GM18517 (cell line): ENCODE data around the gene GDF10.

ENCODE experiments used
- ATAC-seq: cut with Tn5 transposase; IDR thresholded peaks from one replicate; pipeline ENCODE4 v1.9.1; 2021; ENCODE audit warnings: mild to moderate bottlenecking, moderate library complexity; ENCODE audit not compliant: unreplicated experiment

Gene GDF10

DNA sequence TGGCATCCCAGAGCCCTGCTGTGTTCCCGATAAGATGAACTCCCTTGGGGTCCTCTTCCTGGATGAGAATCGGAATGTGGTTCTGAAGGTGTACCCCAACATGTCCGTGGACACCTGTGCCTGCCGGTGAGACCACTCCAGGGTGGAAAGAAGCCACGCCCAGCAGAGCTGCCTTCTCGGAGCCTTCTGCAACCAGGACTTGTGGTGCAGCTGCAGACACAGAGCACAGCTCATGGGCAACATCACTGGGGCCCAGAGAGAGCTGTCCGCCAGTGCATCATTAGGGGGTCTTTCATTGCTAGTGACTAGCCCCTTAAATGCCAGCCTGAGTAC is 12.6 kb downstream of the GDF10 start:
- no peak for ATAC-seq

DNA sequence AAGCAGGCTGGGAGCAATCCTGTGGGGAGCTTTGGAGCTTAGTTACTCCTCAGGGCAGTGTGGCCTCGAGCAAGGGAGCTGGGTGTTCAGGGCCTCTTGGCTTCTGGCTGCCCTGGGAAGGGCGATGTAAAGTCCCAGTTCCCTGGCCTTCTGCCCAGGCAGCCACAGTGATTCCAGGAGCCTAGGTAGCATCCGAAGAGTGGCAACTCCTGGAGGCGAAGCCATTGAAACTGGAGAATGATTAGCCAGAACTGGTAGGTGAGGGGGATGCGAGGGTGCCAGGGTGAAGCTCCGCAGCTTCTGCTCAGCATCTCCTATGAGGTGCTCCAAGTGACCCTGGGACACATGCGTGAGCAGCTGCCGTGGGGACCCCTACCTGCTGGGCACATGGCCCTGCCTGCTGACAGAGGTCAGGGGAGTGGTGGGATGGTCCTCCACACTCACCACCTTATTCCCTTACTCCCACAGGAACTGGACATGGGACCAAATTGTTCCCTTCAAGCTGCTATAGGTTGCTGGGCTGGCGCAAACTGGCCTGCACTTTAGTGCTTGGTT is 14.5 kb downstream of the GDF10 start:
- ATAC-seq = no peak

DNA sequence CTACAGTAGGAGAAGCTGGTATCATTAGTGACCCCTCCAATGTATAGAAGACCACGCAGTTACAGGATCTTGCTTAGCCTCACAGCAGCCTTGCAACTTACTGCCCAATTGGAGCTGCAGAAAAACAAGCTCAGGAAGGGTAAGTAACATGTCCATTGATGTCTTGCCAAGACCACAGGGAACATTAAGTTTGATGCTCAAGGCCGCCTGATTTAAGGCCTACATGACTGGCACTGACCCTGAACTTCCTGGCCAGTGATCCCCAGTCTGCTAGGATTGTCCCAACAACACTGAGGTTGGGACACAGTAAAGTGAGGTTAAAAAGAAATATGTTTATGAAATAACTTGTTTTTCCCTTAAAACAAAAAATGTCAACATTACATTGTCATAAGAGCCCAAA is 15.4 kb downstream of the GDF10 start:
- ATAC-seq = no peak

DNA sequence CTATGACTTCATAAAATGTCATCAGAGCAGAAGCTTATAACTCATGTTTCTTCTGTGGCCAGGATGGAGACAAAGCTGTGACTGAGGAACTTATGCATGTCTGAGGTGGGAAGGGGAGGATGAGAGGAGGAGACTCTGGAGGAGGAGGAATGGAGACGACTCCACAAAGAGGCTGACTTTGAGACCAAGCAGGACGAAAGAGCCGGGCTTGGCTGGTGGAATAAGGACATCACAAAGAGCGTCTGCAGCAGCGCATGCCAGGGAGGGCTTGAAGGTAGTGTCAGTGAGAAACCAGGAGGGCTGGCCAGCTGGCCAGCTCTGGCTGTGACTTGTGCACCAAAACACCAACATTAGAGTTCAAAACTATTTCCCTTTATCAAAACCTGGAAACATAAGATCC is 16.1 kb downstream of the GDF10 start:
- ATAC-seq = no peak

DNA sequence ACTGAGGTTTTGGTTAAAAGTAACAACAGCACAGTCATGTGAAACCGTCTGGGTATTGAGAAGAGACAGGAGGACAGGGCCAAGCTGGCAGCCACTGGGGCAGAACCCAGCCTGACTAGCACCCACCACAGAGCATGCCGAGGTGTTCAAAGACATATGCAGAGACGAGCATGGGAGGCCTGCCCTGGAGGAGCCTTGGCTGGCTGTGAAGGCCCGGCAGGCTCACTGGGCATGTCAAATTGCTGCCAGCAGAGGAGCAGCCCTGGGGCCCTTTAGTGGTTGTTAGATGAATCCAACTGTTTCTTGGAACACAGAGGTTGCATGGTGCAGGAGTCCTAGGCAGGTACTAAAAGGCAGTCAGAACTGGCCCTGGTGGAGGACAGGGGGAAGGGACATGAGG is 17.3 kb downstream of the GDF10 start:
- no peak for ATAC-seq

DNA sequence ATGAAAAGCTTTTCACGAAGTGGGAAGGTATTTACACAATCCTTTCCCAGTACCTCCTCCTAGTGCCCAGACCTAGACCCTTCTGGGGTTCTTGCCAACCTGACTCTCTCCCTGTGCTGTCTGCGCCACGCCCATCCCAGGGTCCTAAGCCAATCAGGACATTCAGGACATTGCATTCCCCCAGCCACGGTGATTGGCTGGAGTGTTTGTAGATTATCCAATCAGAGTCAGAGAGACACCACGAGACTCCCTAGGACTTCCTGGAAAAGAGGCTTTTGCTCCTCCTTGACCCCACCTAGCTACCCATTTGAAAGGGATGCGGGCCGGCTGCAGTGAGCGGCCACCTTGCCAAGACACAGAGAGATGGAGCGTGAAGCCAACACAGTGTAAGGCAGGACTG is 18.7 kb downstream of the GDF10 start:
- no peak for ATAC-seq

DNA sequence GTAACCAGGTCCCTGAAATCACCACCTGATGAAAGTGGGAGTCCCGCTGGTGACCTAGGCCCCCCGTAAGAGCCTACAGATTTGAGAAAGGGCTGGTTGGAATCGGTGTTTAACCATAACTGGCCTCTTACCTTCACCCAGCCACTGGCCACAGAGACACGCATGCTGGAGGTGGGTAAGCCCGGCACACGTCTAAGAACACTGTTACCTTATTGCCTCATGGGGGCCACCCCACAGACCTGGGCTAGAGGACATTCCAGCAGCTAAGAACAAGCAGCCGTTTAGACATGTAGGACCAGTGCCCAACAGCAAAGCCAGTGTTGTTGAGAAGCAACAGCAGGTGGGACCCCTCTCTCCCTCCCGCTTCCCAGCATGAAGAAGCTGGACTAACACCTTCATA is 19.8 kb downstream of the GDF10 start:
- no peak for ATAC-seq

DNA sequence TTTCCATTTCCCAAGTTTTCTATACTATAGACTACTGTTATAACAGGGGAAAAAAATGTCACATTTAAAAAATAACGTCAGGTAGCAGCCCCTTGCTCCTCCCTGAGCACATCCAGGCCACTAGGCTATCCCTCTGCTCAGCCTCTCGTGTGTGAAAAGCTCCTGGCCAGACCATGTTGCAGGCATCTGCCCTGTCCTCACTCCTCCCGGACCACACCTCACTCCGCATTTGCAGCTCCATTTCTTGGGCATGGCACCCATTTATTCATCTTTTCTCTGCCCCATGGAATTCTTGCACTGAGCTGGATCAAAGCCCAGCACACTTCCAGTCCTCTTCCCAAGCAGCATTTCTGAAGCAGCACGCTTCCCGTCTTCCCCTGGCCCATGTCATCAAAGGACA is 20.8 kb downstream of the GDF10 start:
- ATAC-seq = no peak

DNA sequence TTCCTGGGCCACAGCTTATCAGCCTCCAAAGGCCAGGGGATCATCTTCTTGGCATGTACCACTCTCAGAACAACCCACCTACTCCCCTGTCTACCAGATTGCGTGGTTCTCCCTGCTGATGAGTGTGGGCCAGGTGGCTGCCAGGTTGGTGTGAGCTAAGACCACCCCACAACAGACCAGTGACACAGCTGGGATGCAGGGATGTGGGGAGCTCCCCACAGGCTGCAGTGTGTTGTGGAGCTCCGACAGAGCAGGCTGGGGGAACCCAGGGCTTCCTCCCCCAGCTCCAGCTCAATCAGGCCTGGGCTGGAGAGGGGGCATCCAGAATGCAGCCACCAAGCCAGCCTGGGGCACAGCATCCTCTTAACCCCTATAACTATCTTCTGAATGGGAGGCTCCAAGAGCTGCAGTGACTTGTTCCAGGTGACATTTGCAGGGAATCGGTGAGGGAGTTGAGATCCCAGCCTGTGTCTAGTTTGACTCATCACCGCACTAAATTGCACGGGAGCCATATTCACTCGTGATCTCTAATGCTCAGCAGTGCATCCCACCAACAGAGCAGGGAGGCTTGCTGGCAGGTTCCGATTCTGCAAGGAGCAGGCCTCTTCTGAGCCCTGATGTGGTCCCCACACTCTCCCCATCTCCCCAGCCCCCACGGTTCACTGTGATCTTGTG is 21.7 kb downstream of the GDF10 start:
- no peak for ATAC-seq

DNA sequence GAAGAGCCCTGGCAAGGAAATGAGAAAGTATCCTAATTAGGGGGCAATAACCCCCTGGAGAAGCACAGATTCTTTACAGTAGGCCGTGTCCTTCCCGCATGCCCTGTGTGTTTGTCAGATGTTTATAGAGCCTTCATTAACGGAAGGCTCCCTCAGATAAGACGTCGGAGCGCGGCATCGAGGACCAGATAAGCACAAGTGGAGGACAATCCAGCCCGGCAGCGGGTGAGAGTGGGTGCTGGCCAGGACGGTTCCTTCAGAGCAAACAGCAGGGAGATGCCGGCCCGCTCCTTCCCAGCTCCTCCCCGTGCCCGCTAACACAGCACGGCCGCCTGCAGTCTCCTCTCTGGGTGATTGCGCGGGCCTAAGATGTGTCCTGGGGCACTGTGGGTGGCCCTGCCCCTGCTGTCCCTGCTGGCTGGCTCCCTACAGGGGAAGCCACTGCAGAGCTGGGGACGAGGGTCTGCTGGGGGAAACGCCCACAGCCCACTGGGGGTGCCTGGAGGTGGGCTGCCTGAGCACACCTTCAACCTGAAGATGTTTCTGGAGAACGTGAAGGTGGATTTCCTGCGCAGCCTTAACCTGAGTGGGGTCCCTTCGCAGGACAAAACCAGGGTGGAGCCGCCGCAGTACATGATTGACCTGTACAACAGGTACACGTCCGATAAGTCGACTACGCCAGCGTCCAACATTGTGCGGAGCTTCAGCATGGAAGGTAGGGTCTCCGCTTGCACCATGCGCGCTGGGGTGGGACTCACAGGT is 22.5 kb downstream of the GDF10 start, which contains the start of gene GDF2:
TSS of gene GDF2 (plus strand) at position 155 of the 762 bp plus-strand sequence. CDS start at position 370, 215 bp downstream.
- ATAC-seq = no peak

DNA sequence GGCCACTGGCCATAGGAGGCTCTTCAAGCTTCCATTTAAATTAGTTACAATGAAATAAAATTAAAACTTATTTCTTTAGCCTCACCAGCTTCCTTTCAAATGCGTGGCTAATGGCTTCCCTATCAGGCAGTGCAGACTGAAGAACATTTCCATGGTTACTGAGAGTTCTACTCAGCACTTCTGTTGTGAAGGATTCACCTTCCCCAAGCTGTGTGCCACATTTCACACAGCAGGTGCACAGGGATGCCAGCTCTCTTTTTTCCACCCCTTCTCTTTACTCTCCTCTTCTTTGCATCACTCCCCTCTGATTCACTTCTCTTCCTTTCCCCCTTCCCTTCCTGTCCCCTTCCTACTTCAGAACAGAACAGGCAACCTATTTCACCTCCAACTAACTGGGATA is 23.1 kb downstream of the GDF10 start:
- no peak for ATAC-seq

DNA sequence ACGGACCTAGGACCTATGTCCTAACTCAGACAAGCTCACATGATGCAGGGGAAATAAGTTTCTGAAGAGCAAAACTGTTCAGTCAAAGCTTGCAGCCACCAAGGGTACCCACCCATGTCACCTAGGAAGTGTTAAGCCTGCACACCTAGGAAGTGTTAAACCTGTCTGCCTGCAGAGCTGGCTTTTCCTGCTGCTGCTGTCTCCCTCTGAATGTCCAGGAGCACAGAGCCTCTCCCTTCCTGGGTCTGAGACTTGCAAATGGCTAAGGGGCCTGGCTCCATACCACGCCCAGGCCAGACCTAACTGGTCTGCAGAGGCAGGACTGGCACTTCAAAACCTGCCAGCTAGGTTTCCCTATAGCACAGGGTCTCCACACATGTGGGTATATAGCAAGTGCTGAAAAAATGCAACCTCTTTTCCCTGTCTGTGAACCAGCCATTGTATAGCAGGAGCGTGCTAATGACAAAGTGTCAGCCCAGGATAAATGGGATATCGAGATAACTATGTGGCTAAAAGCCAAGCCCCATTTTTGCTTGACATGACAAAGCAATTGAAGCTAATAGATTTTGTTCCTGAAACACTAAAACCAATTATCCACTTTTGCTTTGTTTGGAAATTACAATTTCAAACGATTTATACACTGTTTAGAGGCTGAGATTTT is 23.8 kb downstream of the GDF10 start:
- ATAC-seq = no peak

DNA sequence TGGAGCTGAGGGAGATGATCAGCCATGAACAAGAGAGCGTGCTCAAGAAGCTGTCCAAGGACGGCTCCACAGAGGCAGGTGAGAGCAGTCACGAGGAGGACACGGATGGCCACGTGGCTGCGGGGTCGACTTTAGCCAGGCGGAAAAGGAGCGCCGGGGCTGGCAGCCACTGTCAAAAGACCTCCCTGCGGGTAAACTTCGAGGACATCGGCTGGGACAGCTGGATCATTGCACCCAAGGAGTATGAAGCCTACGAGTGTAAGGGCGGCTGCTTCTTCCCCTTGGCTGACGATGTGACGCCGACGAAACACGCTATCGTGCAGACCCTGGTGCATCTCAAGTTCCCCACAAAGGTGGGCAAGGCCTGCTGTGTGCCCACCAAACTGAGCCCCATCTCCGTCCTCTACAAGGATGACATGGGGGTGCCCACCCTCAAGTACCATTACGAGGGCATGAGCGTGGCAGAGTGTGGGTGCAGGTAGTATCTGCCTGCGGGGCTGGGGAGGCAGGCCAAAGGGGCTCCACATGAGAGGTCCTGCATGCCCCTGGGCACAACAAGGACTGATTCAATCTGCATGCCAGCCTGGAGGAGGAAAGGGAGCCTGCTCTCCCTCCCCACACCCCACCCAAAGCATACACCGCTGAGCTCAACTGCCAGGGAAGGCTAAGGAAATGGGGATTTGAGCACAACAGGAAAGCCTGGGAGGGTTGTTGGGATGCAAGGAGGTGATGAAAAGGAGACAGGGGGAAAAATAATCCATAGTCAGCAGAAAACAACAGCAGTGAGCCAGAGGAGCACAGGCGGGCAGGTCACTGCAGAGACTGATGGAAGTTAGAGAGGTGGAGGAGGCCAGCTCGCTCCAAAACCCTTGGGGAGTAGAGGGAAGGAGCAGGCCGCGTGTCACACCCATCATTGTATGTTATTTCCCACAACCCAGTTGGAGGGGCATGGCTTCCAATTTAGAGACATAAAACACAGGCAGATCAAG is 25.6 kb downstream of the GDF10 start:
- ATAC-seq = no peak

DNA sequence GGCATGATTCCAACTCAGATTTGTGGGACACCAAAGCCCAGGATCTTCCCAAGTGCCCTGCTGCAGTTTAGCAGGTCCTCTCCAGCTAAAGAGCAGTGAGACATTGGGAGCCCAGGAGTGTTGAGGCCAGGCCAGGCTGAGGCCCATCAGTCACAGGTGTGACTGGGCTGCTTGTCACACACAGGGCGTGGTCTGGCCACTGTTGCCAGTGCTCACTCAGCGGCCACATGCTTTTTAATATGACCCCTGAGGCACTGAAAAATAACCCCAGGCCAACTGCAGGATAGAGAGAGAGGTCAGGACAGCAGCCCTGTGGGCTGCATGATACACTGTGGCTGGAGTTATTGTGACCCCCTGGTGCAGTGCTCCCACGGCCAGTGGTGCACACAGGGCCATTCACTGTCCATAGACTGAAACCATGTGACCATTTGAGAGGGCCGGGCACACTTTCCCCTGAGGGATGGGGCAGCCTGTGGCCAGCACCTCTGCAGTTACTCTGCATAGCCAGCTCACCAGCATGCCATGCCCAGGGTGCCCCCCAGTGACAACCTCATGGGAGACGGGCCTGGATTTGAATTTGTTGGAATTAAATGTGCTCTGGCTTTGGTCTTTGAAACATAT is 26.4 kb downstream of the GDF10 start:
- no peak for ATAC-seq

DNA sequence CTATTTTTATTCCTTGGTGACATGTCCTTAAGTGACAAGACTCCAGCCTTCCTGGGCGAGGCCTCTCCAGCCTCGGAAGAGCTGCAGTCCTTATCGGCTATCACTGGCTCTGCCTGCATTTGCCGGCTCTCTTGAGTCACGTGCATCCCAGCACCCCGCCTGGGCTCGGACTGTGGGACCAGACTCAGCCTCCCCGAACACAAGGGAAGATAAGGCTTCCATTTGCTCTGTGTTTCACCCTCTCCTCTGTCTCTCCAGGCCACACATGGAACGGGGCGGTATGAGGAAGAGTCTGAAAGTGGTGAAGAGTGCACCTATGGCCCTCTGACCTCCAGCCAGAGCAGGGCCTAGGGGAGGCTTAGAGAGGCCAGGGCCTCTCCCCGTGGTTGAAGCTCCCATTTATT is 26.9 kb downstream of the GDF10 start:
- ATAC-seq = no peak

DNA sequence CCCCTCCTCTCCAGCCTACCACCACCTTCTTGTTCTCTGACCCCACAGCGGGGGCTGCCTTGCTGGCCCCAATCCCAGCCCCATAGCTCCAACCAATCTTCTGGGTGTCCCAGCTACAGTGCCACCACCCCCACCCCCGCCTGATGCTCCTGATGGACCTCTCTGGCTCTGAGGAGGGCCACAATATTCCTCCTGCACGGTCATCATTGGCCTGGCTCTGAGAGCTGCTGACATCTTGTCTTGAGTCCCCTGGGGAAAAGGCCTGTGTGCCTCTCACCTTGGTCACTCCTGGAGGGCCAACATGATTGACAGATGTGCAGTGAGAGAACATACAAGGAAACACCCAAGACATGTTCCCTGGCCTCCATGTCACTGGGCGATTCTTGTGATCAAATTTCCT is 29.9 kb downstream of the GDF10 start:
- no peak for ATAC-seq

DNA sequence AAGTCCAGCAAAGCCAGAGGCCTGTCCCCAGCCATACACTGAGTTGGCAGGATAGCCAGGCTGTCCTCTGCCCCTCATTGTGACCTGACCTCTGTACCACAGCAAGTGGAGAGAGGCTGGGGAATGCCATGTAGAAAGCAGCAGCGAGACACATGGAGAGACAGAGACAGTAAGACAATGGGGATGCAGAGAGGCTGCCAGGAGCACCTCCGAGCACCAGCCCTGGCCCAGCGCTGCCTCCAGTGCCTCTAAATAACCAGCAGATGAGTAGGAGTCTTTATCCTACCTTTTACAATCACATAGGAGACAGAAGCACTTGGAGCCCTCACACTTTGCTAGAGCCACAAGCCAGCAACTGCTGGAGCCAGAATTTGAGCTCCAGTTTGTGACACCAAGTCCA is 30.4 kb downstream of the GDF10 start:
- ATAC-seq = no peak

DNA sequence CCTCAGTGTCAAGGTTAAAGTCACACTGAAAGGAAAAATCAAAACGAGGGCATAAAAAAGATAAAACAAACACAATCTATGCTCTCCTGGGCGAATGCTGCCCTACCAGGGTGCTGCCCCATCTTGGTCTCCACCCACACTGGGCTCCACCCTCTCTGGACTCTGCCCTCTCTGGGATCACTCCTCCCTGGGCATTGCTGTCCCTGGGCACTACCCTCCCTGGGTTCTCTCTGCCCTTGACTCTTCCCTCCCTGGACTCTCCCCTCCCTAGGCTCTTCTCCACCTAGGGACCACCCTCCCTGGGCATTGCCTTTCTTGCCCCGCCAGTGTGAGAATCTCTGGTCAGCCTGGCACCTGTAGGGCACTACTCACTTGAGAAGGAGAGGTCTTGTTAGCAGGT is 30.8 kb downstream of the GDF10 start:
- ATAC-seq = no peak

DNA sequence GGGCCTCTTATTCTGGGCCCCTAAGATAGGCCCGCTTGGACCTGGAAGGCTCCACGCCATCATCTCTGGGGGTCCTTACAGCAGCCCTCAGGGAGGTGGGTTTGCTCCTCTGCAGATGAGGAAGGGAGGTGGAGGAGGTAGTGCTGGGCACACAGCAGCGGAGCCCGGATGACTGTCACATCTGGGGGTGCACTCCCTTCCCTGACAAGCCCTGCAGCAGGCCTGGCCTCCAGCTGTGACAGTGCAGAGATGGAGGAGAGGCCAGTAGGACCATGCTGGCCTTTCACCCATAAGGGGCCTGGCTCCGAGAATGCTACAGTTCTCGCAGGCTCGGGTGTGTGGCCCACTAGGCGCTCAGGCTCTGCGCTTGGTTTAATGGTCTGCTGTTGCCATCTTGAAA is 31.5 kb downstream of the GDF10 start:
- no peak for ATAC-seq

DNA sequence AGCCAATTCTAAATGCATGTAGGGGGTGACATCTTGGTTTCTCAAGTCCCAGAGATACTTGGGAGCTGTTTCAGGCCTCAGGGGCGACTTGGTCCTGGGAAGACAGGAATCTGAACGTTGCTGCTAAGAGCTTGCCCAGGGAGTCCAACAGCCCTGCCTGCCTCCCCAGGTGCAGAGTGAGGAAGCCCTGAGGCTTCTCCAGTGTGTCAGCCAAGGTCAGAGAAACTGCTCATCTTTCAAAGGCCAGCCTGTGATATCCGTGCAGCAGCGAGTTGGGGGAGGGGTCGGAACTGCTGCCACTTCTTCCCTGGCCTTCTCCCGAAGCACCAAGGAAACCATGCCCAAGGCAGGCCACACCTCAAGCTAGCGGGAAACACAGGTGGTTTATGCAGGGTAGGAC is 32.0 kb downstream of the GDF10 start:
- no peak for ATAC-seq
